HG03354 (cell line): ENCODE data around the gene GHR.

ENCODE experiments used
- ATAC-seq: cut with Tn5 transposase; IDR thresholded peaks from one replicate; pipeline ENCODE4 v1.9.1; 2021; ENCODE audit warnings: mild to moderate bottlenecking; ENCODE audit not compliant: unreplicated experiment, poor library complexity, severe bottlenecking

The GHR gene

GRCh38 chr5:42592401-42593140 is 169.3 kb downstream of the GHR start:
- ATAC-seq = no peak

GRCh38 chr5:42593591-42593990 is 170.4 kb downstream of the GHR start:
- ATAC-seq = no peak

GRCh38 chr5:42595597-42595996 is 172.4 kb downstream of the GHR start:
- no peak for ATAC-seq

GRCh38 chr5:42596817-42597216 is 173.6 kb downstream of the GHR start:
- no peak for ATAC-seq

- ATAC-seq = no peak
These were observed 174.2 kb downstream of the GHR start for GRCh38 chr5:42597318-42597937.

- no peak for ATAC-seq
These were observed 175.1 kb downstream of the GHR start for GRCh38 chr5:42598311-42598710.

- no peak for ATAC-seq
These were observed 175.9 kb downstream of the GHR start for GRCh38 chr5:42599106-42599505.

GRCh38 chr5:42600441-42600840 is 177.2 kb downstream of the GHR start:
- ATAC-seq = no peak

GRCh38 chr5:42604171-42604711 is 181.0 kb downstream of the GHR start:
- no peak for ATAC-seq

GRCh38 chr5:42605490-42605889 is 182.3 kb downstream of the GHR start:
- ATAC-seq = no peak

GRCh38 chr5:42606464-42606869 is 183.2 kb downstream of the GHR start:
- ATAC-seq = no peak

GRCh38 chr5:42611437-42611836 is 188.2 kb downstream of the GHR start:
- ATAC-seq = no peak

- ATAC-seq = no peak
These were observed 189.6 kb downstream of the GHR start for GRCh38 chr5:42612750-42613366.

GRCh38 chr5:42614509-42614908 is 191.3 kb downstream of the GHR start:
- no peak for ATAC-seq

- ATAC-seq = no peak
These were observed 197.5 kb downstream of the GHR start for GRCh38 chr5:42620579-42621216.

- no peak for ATAC-seq
These were observed 198.0 kb downstream of the GHR start for GRCh38 chr5:42621242-42621641.

GRCh38 chr5:42621662-42622061 is 198.4 kb downstream of the GHR start:
- no peak for ATAC-seq

GRCh38 chr5:42624912-42625311 is 201.7 kb downstream of the GHR start:
- ATAC-seq = no peak

- no peak for ATAC-seq
These were observed 203.2 kb downstream of the GHR start for GRCh38 chr5:42626462-42626861.

GRCh38 chr5:42628821-42629220 is 205.6 kb downstream of the GHR start:
- ATAC-seq = no peak
